Colon (tissue), 2 donors: Measurements from ENCODE around the gene SHC2.

ENCODE experiments used
- FAIRE-seq: peaks from 2 replicates; lab custom pipeline; 2012; peaks lifted over from hg19 to GRCh38; lab: Jason Lieb, UNC
- donor health status: control.
- donor health status: control.

Gene SHC2, protein sequence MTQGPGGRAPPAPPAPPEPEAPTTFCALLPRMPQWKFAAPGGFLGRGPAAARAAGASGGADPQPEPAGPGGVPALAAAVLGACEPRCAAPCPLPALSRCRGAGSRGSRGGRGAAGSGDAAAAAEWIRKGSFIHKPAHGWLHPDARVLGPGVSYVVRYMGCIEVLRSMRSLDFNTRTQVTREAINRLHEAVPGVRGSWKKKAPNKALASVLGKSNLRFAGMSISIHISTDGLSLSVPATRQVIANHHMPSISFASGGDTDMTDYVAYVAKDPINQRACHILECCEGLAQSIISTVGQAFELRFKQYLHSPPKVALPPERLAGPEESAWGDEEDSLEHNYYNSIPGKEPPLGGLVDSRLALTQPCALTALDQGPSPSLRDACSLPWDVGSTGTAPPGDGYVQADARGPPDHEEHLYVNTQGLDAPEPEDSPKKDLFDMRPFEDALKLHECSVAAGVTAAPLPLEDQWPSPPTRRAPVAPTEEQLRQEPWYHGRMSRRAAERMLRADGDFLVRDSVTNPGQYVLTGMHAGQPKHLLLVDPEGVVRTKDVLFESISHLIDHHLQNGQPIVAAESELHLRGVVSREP

DNA sequence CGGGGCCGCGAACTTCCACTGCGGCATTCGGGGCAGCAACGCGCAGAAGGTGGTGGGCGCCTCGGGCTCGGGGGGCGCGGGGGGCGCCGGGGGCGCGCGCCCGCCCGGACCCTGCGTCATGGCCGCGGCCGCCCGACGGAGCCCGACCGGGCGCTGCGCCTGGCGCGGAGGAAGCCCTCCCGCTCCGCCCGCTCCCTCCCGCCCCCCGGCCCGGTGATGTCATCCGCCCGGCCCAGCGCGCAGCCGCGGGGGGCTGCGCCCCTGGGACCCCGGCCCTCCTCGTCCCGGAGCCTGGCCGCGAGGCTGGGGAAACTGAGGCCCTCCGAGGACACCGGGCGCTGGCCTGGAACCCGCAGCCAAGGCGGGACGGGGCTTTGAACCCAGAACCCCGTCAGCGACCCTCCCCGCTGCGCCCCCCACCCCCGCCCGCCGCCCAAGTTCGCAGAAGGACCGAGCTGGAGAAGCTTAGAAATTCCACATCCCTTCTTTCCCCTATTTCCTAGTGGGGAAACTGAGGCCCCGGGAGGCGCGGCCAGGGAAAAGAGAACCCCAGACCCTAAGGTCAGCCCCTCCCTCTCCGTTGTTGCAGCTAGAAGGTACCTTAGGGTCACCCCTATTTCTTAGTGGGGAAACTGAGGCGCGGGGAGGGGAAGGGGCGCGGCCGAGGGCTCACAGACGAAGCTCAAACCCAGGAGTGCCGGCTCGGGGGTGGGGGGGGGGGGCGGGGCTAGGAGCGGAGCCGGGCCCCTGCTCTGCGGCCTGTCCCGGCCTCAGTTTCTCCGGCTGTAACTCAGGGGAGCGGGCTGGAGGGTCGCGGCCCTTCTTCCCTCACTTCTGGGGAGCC lies at the start of gene SHC2:
Gene SHC2, minus strand, starts transcription at position 157 of the 844 bp plus-strand sequence. Its CDS starts 37 bp downstream, at position 120.
- FAIRE-seq, result no peak

DNA sequence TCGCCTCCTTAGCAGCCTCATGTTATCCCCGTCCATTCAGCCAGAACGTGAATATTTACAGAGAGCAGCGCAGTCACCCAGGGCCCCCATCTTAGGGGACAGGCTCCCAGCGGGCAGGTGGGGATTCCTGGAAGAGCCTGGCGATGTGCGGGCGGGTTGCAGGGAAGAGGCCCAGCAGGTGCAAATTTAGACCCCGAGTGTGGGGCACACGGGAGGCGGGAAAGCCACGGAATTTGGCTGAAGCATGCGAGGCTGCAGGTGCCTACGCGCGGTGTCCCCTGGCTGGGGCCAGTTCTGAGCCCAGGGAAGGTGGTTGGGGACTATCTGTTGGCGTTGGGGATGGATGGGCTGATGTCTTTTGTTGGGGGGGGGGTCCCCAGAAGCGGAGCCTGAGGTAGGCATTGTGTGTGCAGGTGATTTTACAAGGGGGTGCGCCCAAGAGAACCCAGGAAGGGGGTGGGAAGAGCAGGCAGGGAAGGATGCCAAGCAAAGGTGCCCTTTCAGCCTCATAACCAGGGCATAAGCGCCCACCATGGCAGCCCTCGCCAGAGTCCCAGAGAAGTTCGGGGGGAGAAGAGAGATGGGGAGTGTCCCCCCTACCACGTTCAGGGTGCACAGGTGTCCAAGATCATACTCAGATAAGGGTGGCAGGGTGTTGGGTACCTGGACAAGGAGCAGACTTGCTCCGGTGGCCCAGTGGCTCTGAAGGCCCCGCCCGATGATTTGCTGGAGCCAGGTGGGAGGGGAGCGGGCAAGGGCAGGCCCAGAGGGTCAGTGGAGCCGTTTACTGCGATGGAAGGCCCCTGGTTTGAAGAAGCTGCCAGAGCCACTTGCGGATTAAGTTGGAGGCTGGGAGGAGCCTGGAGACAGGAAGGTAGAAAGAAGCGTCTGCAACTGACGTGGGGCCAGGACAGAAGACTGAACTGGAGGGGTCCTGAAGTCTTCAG lies 47.6 kb upstream of the SHC2 start:
- FAIRE-seq, result no peak

DNA sequence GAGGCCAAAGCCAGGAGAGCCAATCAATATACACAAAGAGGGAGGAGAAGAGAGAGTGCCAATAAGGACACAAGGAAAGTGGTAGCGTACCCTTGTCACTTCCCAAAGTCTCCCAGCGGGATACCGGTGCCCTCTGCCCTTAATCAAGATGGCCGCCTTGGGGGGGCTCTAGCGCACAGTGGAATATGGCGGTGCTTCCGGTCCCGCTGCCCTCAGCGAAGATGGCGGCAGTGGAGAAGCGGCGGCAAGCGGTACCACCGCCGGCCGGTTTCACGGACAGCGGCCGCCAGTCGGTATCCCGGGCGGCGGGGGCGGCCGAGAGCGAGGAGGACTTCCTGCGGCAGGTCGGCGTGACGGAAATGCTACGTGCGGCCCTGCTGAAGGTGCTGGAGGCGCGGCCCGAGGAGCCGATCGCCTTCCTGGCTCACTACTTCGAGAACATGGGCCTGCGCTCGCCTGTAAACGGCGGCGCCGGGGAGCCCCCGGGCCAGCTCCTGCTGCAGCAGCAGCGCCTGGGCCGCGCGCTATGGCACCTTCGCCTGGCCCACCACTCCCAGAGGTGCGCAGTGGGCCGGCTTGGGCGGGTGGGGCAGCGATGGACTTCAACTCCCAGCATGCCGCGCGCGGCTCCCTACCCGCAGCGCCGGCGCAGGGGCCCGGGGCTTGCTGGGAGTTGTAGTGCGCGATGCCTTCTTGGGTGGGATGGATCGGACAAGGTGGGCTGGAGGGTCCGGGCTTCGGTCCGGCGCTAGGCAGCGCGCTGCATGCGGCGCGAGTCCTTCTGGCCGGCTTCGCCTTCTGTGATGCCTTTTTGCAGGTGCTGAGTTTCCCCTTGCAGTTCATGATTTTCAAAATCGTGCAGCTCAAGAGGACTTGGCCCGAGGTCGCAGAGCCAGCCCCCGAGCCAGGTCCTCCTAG lies 46.7 kb upstream of the SHC2 start, which contains the start of gene TPGS1:
Gene TPGS1, plus strand, starts transcription at position 212 of the 918 bp plus-strand sequence. Its CDS starts 10 bp downstream, at position 222.
- FAIRE-seq, result no peak

DNA sequence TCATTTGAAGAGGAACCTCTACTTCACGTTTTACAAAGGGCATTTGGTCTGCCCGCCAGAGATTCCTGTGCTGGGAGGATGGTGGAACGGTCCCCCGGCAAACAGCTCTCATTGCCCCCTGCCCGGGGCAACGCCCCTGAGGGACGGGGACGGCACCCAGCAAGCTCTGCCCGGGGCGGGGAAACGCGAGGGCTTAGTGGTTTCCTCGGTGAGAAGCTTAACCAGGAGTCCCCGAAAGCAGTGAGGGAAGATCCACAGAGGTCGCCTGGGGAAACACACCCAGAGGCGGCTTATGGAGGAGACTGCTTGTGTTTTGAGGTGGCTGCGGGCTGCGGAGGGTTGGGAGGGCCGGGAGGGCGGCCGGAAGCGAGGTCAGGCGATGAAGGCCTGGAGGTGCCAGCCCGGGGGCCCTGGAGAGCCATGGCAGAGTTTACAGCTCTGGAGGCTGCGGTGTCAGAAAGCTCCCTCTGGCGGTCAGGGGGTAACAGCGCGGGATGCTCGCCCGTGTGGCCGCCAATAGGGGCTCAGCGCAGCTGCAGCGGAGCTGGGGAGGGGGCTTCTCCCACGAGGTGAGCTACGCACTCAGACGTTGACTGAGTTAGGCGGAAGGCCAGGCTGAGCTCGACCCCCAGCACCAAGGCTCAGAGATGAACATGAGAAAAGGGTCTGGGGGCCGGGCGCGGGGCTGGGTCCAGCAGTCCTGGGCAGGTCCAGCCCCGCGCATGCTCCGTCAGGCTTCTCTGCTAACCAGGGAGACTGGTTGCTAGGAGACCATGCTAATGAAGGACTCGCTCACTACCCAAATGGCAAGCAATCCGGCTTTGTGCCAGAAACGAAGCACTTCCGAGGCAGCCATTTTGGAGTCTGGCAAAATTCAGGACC lies 45.8 kb upstream of the SHC2 start:
- FAIRE-seq, result peak; percentile 5

DNA sequence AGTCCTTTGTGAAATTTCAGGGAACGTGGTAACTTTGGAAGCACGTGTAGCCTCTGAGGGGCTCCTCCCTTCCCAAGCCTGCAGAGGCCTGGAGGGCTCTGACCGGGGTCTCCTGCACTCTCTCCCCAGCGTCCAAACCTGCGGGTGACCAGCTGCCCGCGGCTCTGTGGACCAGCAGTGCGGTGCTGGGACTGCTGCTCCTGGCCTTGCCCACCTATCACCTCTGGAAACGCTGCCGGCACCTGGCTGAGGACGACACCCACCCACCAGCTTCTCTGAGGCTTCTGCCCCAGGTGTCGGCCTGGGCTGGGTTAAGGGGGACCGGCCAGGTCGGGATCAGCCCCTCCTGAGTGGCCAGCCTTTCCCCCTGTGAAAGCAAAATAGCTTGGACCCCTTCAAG lies 43.8 kb upstream of the SHC2 start:
- FAIRE-seq, result no peak

DNA sequence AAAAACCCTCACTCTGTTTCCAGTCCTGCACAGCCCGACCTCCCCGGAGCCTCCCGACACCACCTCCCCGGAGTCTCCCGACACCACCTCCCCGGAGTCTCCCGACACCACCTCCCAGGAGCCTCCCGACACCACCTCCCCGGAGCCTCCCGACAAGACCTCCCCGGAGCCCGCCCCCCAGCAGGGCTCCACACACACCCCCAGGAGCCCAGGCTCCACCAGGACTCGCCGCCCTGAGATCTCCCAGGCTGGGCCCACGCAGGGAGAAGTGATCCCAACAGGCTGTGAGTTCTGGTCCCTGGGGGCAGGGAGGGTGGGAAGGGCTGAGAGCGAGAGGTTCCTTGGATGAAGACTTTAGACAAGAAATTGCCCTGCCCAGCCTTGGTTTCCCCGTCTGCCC lies 40.8 kb upstream of the SHC2 start:
- FAIRE-seq, result no peak

DNA sequence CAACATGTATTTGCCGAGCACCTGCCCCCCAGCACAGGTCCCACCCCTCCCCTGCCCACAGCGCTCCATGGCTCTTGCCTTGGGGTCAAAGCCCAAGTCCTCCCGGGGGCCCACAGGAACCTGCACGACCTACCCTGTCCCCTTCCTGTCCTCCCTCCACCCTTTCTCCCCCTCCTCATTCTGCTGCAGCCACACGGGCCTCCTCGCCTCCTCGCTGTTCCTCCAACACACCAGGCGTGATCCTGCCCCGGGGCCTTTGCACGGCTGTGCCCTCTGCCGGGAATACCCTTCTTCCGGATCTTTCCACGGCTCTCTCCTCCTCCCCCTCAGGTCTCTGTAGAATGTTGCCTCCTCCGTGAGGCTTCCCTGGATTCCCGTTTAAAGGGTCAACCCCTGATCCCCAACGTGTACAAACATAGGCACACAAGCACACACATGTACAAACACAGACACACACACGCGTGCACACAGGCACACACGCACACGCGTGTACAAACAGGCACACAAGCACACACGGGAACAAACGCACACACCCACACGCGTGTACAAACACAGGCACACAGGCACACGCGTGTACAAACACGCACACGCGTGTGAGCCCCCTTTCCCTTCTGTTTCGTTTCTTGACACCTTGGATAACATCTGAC lies 38.3 kb upstream of the SHC2 start:
- FAIRE-seq, result no peak

DNA sequence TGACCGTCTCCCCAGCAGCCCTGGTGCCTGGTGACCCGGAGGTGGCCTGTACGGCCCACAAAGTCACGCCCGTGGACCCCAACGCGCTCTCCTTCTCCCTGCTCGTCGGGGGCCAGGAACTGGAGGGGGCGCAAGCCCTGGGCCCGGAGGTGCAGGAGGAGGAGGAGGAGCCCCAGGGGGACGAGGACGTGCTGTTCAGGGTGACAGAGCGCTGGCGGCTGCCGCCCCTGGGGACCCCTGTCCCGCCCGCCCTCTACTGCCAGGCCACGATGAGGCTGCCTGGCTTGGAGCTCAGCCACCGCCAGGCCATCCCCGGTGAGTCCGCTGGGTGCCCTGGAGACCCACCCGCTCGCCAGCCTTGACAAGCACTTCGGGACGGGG lies 37.7 kb upstream of the SHC2 start:
- FAIRE-seq, result no peak

DNA sequence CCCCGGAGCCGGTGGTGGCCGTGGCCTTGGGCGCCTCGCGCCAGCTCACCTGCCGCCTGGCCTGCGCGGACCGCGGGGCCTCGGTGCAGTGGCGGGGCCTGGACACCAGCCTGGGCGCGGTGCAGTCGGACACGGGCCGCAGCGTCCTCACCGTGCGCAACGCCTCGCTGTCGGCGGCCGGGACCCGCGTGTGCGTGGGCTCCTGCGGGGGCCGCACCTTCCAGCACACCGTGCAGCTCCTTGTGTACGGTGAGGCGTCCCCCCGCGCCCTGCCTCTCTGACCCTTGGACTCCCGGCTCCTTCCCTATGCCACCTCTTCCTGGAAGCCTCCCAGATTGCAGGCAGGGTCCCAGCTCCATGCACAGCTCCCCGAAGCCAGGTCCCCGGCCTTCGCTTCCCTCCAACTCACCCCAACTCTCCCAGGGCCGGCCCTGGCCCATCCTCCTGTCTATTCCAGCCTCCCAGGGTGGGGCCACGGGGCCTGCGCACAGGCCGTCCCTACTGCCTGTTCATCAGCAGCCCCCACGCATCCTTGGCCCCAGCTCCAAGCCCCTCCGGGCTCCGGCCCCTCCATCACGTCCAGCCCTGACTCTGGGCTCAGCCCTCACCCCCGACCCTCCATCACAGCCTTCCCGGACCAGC lies 37.2 kb upstream of the SHC2 start:
- FAIRE-seq, result no peak

DNA sequence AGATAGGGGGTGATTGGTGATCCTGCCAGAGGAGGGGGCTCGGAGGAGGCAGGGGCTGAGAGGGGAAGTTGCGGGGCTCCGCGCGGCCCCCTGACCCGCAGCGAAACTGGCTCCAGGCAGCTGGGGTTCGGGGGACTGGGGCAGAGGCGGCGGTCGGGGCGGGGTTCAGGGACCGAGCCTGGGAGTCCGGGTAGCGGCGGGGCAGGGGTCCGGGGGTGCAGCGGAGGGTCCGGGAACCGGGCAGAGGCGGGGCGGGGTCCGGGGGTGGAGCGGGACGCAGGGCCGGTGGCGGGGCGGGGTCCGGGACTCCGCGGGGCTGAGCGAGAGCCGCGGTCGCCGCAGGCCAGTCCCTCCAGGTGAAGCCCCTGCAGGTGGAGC lies 36.6 kb upstream of the SHC2 start:
- no peak for FAIRE-seq

DNA sequence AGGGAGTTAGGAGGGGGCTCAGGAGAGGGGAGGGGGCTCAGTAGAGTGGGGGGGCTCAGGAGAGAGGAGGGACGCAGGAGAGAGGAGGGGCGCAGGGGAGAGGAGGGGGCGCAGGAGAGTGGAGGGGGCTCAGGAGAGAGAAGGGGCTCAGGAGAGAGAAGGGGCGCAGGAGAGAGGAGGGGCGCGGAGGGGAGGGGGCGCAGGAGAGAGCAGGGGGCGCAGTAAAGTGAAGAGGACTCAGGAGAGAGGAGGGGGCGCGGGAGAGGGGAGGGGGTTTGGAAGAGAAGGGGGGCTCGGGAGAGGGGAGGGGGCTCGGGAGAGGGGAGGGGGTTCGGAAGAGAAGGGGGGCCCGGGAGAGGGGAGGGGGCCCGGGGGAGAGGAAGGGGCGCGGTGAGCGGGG lies 36.2 kb upstream of the SHC2 start:
- FAIRE-seq, result no peak

DNA sequence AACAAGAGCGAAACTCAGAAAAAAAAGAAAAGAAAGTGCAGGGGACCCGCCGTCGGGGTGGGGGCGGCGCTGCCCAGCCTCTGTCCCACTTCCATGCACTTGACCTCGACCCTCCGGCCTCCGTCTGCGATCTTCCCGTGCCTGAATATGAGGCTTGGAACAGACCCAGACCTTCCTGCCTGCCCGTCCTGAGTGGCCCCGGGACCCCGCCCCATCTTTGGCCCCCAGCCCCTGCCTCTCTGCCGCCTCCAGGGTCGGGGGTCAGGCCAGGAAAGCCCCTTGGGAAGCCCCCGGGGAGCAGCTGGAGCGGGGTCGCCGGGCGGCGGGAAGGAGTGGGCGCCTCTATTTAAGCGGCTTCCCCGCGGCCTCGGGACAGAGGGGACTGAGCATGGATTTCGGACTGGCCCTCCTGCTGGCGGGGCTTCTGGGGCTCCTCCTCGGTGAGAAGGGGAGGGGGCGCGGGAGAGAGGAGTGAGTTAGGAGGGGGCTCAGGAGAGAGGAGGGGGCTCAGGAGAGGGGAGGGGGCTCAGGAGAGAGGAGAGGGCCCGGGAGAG lies 35.4 kb upstream of the SHC2 start, which contains the start of gene MADCAM1:
Gene MADCAM1, plus strand, starts transcription at position 375 of the 554 bp plus-strand sequence. Its CDS starts 14 bp downstream, at position 389.
- FAIRE-seq, result no peak

DNA sequence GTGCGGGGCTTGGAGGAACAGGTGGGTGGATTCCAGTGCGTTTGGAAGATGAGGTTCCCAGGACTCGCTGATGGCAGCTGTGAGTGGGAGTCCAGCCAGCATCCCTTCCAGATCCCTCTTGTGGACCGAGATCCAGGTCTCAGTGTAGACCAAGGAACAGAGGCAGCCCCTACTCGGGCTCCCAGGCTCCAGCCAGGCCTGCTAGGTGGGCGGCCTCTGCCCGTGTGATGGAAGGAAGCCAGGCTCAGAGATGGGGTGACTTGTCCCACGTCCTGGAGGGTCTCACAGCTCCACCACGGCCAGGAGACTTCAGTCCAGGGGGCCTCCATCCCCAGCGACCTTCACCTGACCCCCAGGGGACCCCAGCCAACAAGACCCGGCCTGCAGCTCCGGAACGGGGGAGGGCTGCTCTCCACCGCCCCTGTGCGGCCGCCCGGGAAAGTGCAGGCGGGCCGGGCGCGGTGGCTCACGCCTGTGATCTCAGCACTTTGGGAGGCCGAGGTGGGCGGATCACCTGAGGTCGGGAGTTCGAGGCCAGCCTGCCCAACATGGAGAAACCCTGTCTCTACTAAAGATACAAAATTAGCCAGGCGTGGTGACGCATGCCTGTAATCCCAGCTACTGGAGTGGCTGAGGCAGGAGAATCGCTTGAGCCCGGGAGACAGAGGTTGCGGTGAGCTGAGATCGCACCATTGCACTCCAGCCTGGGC lies 34.7 kb upstream of the SHC2 start:
- no peak for FAIRE-seq

DNA sequence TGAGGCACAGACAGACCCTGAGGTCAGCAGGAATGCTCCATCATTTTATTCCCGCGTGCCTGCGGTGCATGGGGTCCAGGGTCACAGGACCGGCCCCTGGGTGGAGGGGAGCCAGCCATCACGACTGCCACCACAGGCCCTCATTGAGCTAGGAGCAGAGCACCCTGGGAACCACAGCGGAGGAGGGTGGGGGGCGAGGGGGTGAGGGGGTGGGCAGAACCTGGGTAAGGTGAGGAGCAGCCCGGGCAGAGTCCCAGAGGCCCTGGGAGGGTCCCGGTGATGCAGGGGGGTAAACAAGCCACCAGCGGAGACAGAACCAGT lies 34.2 kb upstream of the SHC2 start:
- no peak for FAIRE-seq

DNA sequence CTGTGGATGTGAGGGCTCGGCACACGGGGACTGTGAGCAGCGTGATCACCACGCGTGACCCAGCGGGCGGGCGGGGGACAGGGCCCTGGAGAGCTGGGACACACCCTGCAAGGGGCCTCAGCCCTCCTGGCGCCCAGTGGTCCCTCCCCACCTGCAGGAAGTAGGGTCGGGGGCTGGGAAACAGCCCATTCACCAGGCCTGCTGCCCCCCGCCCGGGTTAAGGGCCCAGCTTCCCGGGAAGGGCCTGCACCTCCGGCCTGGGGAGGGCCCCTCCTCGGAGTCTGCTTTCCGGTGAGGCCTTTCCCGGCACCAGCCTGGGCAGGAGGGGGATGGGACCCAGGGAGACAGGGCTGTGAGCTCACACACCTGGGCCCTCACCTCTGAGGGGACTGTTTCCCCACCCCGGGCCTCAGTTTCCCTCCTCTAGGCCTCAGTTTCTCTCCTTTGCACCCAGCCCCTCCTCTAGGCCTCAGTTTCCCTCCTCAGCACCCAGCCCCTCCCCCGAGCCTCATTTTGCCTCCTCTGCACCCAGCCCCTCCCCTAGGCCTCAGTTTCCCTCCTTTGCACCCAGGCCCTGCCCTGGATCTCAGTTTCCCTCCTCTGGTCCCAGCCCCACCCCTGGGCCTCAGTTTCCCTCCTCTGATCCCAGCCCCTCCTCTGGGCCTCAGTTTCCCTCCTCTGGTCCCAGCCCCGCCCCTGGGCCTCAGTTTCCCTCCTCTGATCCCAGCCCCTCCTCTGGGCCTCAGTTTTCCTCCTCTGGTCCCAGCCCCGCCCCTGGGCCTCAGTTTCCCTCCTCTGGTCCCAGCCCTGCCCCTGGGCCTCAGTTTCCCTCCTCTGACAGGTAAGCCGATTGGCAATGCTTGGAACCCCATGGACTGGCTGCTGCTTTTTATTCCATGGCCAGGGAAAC lies 33.6 kb upstream of the SHC2 start:
- no peak for FAIRE-seq

DNA sequence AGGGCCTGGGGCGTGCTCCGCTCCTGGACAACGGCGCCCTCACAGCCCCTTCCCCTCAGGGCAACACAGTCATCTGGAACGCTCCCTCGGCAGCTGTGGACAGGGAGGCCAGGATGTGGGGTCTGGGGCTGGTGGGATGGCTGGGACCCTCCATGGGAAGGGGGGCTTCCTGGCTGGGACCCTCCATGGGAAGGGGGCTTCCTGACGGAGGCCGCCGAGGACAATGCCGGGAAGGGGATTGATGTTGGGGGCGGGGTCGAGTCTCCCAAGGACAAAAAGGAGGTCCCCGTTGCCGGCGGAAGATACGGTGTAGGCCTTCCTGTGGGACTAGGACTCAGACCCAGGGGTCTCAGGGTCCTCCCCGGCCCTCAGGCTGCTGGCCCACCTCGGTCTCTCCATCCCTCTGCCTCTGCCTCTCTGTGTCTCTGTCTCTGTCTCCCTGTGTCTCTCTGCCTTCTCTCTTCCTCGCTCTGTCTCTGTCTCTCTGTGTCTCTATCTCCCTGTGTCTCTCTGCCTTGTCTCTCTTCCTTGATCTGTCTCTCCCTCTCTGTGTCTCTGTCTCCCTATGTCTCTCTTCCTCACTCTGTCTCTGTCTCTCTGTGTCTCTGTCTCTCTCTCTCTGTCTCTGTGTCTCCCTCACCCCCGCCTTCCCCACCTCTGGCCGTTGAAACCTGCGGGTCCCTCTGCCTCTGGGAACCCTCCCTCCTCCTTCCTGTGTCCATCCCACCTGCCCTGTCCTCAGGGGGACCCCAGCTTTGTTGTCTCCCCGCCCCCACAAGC lies 32.7 kb upstream of the SHC2 start:
- FAIRE-seq, result no peak
